Activated CD4-positive, alpha-beta T cell treated with anti-CD3 and anti-CD28 coated beads for 24 hours (primary cell): Measurements from ENCODE around the gene DCP1A.
"Not testable (repeated sequence)": the region's sequence is repeated elsewhere in the genome, so short reads cannot be mapped to it uniquely, and the experiment has no call there.

ENCODE experiments used
- DNase-seq, 2 donors: peaks; one replicate each; pipeline ENCODE4 v3.0.0-alpha.2; 2020; ENCODE audit warnings: low read depth in 2 of 2

DCP1A gene

DNA sequence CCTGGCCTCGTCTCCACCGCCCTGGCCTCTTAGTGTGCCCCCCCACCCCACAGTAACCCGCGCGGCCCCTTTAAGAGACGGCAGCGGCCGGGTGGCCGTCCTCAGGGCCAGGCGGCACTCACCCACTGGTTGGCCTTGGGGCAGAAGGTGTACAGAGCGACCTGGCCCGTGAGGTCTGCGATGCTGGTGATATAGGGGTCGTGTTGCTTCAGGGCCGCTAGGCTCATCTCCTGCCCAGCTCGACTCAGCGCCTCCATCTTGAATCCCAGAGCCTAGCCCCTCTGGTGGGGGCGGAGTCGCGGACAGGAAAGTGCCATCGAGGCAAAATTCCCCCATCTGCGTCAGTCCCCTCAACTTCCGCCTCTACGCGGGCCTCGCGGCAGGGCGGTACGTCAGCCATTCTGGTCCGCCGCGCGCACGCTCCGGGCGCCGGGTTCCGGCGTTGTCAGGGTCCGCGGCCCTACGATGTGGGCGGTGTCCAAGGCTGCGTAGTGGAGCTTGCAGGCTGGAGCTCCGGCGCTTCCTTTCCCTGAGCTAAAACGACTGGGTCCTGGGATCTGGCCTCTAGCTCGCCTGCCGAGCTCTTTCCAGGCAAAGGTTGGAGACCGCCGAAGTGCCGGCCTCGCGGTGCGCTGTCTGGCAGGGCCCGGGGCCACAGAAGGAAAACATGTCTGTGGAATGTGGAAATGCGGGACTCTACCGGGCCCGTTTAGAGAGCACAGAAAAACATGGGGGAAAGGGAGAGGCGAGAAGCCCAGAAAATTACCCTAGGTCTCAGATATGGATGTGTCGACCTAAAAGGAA lies at the start of gene DCP1A:
Gene DCP1A (minus strand): TSS at position 283 of the 804 bp plus-strand sequence. CDS start 26 bp downstream, at position 257.
- DNase-seq = peak; percentile 85 to 89

GRCh38 chr3:53384465-53385423 lies 37.4 kb upstream of the DCP1A start:
- DNase-seq = no peak

DNA sequence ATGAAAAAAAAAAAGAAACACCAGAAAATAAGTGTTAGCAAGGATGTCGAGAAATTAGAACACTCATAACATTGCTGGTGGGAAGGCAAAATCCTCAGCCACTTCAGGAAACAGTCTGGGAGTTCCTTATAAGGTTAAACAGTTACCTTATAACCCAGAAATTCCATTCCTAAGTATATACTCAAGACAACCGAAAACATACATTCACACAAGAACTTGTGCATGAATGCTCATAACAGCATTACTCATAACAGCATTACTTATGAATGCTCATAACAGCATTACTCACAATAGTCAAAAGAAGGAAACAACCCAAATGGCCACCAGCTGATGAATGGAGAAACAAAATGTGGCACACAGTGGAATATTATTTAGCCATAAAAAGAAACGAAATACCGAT lies 34.8 kb upstream of the DCP1A start:
- DNase-seq = no peak

DNA sequence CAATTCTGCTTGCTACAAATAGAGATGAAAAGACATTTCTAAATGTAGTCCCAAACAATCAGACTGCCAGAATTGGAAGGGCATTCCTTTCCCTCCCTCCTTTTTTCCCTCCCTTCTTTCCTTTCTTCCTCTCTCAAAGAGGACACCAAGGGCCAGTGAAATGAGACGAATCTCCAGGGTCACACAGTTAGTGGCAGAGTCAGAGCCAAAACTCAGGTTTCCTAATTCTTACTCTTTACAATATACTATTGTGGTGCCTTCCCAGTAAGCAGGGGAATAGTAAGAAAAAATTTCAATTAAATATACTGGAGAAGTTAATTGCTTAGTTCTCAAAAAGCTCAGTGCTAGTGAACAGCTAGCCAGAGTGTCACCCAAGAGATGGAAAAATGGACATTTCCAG lies 33.0 kb upstream of the DCP1A start:
- no peak for DNase-seq

- DNase-seq = no peak
Measured at GRCh38 chr3:53379898-53380297, 32.6 kb upstream of the DCP1A start.

- DNase-seq = no peak
Measured at GRCh38 chr3:53377794-53378193, 30.5 kb upstream of the DCP1A start.

- no peak for DNase-seq
Measured at GRCh38 chr3:53376679-53377078, 29.3 kb upstream of the DCP1A start.

DNA sequence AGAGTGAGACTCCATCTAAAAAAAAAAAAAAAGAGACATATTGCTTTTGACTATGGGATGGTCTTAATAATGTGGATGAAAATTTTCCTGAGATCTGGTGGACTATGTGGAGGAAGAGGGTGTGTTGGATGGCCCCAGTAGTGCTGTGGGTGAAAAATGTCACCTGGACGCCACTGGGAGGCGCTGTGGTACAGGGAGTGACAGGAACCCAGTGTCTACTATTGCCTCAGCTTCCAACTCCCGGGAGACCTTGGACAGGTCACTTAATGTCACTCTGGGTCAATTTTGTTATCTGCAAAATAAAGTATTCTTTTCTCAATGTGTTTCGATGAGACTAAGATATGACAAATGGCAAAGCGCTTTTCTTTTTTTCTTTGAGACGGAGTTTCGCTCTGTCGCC lies 27.7 kb upstream of the DCP1A start:
- peak; percentile 12 to 61 for DNase-seq

GRCh38 chr3:53370719-53371118 lies 23.4 kb upstream of the DCP1A start:
- DNase-seq = not testable (repeated sequence)

GRCh38 chr3:53361852-53362251 lies 14.5 kb upstream of the DCP1A start:
- no peak for DNase-seq

- DNase-seq = no peak
Measured at GRCh38 chr3:53357458-53357857, 10.1 kb upstream of the DCP1A start.

DNA sequence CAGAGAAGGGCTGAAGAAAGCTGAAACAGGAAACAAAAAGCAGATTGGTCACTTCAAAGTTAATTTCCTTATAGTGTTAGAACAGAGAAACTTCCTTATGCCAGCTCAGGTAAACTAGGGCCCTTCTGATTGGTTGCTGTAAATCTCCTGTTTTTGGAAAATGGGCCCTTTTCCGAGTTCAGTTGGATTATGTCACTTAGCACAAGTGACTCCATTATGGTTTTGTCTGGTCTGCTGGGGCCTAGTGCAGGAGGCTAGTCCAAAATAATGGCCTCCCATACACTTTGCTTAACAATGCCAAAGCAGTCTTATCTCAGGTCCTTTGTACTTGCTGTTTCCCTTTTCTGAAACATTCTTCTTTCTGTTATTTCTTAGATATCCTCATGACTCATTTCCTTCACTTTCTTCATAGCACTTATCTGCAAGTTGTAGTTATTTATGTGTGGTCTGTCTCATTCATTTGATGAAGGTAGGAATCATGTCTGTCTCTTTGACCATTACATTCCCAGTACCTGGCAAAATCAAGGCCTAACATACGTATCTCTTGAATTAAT lies 7.7 kb upstream of the DCP1A start:
- no peak for DNase-seq

- no peak for DNase-seq
Measured at GRCh38 chr3:53353202-53353601, 5.9 kb upstream of the DCP1A start.

DNA sequence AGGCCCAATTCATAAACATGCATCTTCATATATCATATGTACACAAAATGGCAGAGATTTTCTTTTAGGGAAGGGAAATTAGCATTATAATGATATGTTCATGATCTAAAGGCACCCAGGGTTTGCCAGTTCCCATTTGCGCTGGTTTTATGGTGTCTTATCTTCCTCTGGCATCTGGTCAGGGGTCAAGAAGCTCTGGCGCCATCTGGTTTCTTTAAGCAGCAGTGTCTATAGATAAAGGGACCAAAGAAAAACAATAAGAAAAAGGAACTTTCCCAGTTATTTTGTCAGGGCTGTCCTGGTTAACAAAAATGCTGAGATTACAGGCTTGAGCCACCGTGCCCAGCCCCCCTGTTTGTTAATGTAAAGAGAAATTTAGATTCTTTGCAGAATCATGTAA lies 3.3 kb upstream of the DCP1A start:
- DNase-seq = no peak

DNA sequence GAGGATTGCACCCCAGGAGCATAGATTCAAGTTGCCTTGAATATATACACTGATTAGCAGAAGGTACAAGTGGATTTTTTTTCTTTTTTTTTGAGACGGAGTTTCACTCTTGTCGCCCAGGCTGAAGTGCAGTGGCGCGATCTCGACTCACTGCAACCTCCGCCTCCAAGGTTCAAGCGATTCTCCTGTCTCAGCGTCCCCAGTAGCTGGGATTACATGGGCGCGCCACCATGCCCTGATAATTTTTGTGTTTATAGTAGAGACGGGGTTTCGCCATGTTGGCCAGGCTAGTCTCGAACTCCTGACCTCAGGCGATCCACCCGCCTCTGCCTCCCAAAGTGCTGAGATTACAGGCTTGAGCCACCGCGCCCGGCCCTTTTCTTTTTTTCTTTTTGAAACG lies 775 bp upstream of the DCP1A start:
- DNase-seq = not testable (repeated sequence)

DNA sequence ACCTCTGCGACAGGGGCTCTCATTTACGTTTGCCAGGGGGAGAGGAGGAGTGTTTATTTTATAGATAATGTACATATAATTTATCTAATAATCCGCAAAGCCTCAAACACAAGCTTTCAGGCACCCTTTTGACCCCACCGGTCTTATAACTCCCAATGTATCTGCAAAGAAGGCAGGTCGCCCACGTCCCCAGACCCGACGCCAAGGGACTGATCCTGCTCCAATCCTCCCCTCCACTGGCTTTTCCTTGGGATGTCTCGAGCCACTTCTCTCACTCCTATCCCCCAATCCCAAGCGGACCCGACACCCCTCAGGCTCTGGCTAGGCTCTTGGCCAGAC lies 452 bp downstream of the DCP1A start:
- no peak for DNase-seq

DNA sequence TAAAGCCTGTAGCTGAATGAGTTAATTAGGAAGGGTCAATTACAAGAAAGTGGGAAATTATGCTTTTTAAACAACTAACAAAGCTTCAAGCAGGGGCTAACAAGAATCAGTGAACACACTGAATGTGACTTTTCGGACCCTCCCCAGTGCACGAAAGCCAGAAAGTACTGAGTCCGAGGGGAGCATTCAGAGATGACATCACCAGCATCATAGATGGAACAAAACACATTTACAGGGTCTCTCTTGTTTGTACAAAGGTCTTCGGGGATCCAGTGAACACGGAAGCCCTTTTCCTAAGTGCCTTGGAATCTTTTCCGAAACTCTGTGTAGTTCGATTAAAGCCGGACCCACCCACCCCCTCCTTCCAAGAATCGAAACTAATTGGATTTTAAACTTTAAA lies 829 bp downstream of the DCP1A start:
- no peak for DNase-seq

GRCh38 chr3:53342353-53342752 lies 5.0 kb downstream of the DCP1A start:
- DNase-seq = no peak

GRCh38 chr3:53337167-53337940 lies 10.0 kb downstream of the DCP1A start:
- DNase-seq = no peak

GRCh38 chr3:53334742-53335141 lies 12.6 kb downstream of the DCP1A start:
- no peak for DNase-seq

DNA sequence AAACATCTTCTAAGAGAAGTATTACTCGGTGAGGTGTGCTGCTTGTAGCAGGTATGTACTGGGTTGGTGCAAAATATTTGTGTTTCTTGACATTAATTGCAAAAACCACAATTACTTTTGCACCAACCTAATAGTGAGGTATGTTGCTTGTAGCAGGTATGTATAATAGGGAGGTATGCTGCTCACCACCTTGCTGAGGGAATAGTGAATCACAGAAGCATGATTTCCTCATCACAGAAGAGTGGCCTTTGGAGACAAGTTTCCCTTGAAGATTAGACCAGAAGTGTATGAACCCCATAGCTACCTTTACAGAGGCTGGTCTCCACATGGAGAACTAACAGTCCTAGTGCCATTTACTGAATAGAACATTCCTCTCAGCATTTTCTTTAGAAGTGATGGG lies 15.5 kb downstream of the DCP1A start:
- no peak for DNase-seq

GRCh38 chr3:53329897-53330296 lies 17.4 kb downstream of the DCP1A start:
- DNase-seq = no peak
